SK-N-SH treated with all-trans-retinoic acid at 6 μM for 48 hours (cell line): ENCODE results near the gene SLX4IP.

Experiments used
- PATZ1 ChIP-seq: fragments of 250-450 bp; sonication (Bioruptor Pico); IDR thresholded peaks from 2 replicates; pipeline ENCODE4 v1.8.0; 2020; ENCODE audit warnings: mild to moderate bottlenecking, moderate library complexity, borderline replicate concordance
- TCF4 ChIP-seq: fragments of 250-450 bp; sonication (Bioruptor Pico); IDR thresholded peaks from 2 replicates; pipeline ENCODE4 v1.8.0; 2021; ENCODE audit warnings: mild to moderate bottlenecking, moderate library complexity, borderline replicate concordance
- ZFP30 ChIP-seq: fragments of 450-650 bp; formaldehyde crosslinking; IDR thresholded peaks from 2 replicates; pipeline ENCODE4 v1.5.0; 2022; ENCODE audit warnings: mild to moderate bottlenecking, moderate library complexity

- TF ChIP-seq PATZ1 (no peak), ZFP30 (no peak), TCF4 (CRISPR knock-in tag) (no peak)
These were observed 34.0 kb downstream of the SLX4IP start for GRCh38 chr20:10469056-10469455.
